ENCODE measurements around the gene CYP2B6.
"Not testable (repeated sequence)": the region's sequence is repeated elsewhere in the genome, so short reads cannot be mapped to it uniquely, and the experiment has no call there.

CYP2B6 gene

DNA sequence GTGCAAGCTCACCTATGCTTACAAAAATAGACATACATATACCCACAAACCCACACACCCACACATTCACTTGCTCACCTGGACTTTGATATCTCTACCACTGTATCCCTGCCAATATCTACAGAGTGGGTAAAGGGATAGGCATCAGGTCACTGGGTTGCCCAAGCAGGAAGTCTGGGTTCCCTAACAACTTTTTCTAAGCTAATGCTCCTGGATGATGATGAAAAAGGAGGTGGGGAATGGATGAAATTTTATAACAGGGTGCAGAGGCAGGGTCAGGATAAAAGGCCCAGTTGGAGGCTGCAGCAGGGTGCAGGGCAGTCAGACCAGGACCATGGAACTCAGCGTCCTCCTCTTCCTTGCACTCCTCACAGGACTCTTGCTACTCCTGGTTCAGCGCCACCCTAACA, at the start of gene CYP2B6:
CYP2B6 (plus strand) TSS at position 311 of the 410 bp plus-strand sequence; CDS start at position 335, 24 bp downstream.
- DNase-seq, result no peak

DNA sequence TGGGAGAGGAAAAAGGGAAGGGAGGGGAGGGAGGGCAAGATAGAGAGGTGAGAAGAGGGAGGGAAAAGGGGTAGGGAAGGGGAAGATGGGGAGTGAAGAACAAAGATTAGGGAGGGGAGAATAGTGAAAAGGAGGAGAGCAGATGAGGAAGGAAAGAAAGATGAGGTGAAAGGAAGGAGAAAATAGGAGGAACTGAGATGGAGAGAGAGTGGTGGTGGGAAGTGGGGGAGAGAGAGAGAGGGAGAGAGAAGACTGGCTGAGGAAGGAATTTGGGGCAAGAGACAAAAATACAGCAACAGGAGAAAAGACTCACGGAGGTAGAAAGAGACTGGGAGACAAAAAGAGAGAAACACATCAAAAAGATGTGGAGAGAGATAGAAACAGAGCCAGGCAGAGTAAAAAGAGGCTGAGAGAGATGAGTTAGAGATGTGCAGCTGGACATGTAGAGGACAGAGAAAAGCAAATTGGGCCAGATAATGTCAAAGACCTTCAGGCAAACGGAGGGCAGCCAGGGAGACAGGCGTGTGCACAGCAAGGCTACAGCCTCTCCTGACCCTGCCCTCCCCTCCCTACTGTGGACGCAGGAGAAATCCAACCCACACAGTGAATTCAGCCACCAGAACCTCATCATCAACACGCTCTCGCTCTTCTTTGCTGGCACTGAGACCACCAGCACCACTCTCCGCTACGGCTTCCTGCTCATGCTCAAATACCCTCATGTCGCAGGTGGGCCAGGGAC, 49.4 kb upstream of the CYP2B6 start:
- DNase-seq, result no peak

DNA sequence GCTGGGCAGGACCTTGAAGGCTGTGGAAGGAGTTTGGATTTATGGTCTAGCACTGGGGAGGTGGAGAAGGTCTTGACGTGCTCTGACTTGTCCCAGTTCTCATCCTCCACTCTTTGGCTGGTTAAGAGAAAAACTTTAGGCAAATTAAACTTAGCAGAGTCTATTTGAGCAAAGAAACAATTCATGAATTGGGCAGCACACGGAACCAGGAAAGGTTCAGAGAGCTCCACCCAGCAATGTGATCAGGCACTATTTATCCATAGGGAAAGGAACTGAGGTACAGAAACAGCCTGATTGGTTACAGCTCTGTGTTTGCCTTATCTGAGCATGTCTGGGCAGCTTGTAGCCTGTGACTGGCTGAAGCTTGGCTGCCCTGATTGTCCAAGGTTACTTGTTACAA, 45.4 kb upstream of the CYP2B6 start:
- no peak for DNase-seq

DNA sequence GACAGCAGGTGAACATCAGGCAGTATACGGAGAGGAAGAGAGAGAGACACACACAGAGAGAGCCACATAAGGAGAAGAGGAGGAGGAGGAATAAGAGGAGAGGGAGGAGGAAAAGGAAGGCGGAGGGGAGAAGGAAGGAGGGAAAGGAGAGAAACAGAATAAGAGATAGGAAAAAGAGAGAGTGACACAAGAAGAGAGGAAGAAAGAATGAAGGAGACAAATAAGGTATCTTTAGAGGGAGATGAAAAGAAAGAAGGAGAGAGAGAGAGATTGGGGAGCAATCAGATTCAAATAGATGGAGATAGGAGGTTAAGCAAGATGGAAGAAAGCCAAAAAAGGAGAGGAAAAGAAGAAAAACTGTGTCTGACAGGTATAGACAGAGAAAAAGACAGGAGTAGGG, 44.0 kb upstream of the CYP2B6 start:
- no peak for DNase-seq

DNA sequence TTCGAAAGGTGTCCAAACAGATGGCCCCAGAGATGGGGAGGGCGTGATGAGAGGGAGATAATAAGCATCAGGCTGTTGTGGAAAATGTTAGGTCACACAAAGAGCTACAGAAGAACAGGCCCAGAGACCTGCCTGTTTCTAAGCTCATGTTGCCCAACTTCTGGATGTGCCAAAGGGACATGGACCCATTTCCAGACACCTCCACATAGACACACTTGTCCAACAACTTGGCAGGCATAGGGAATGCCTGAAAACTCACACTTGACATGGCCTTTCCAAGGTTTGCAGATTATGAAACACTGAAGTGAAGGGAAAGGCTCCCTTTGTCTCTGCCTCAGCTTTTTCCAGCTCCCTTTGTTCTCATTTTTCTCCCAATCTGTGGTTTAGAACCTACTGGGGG, 43.5 kb upstream of the CYP2B6 start:
- no peak for DNase-seq

DNA sequence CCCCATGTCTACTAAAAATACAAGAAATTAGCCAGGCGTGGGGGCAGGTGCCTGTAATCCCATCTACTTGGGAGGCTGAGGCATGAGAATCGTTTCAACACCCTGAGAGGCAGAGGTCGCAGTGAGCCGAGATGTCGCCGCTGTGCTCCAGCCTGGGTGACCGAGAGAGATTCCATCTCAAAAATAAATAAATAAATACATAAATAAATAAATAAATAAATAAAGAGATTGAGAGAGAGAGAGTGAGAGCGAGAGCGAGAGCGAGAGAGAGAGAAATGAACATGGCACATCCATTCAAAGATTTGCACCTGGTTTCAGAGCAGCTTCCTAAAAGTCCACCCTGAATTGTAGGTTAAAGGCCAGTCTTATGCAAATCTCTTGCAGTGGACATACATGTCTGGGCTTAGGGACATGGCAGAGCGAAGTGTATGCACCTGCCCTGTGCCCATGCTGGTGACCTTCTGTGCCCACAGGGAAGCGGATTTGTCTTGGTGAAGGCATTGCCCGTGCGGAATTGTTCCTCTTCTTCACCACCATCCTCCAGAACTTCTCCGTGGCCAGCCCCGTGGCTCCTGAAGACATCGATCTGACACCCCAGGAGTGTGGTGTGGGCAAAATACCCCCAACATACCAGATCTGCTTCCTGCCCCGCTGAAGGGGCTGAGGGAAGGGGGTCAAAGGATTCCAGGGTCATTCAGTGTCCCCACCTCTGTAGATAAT, 42.3 kb upstream of the CYP2B6 start:
- no peak for DNase-seq

DNA sequence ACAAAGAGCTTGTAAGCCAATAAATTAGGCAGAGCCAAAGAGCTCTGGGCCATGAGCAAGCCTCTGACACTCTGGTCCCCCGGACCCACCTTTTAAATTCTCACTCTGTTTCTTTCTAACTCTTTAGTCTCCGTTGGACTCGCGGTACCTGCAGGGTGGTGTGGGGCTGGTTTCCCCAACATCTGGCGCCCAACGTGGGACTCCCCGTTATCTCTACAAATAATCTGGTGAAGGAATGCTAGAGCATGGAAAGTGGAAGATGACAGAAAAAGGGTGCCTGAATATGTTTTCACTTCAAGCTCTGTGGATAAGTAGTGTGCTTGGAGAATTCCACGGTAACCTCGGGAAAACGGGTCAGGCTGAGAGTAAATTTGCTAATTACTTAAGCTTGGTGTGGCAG, 36.5 kb upstream of the CYP2B6 start:
- no peak for DNase-seq

DNA sequence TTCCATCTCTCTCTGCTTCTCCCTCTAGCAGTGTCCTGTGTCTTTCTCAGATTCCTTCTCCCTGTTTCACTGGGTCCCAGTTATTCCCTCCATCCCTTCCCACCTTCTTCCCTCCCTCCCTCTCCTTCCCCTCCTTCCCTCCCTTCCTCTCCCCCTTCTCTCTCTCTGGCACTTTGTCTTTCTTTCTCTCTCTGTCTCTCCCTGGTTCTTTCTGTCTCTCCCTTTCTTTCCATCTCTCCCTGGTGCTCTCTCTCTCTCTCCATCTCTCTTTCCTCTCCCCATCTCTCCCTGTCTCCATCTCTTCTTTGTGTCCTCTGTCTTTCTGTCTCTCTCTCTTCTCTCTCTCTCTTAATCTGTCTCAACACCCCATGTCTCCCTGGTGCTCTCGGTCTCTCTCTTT, 31.7 kb upstream of the CYP2B6 start:
- no peak for DNase-seq

DNA sequence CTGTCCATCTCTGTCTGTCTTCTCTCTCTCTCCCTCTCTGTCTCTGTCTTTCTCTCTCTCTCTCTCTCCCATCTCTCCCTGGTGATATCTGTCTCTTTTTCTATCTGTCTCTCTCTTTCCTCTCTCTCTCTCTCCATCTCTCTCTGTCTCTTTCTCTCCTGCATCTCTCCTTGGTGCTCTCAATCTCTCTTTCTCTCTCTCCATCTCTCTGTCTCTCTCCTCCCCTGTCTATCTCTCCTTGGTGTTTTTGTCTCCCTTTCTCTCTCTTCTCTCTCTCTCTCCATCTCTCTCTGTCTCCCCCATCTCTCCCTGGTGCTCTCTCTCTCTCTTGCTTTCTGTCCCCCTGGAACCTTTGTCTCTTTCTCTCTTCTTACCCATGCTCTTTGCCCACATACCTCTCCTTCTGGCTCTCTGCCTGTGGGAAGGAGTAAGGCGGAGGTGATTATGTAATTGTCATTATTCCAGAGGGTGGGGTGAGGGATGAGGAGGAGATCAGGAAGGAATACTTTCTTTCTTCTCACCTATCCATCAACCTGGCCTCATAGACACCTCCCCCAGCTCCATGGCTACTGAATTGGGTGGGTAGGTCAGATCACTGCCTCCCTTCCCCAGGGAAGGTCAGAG, 30.9 kb upstream of the CYP2B6 start:
- DNase-seq, result no peak

DNA sequence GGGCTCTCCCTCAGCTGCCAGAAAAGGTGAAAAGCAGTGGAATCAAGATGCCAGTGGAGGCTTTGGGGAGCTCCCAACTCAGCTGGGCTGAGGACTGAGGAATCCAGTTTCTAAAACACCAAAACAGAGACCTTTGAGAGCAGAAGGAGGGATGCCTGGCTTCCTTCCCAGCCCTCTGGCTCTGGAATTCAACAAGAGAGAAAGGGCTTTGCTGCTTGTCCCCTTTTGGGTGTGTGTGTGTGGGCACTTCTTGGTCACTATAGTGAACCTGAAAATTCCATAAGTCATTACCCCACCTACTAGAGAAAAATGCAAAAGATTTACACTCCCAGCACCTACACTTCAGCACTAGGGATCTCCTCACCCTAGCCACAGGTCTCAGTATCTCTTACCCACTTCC, 30.3 kb upstream of the CYP2B6 start:
- no peak for DNase-seq

DNA sequence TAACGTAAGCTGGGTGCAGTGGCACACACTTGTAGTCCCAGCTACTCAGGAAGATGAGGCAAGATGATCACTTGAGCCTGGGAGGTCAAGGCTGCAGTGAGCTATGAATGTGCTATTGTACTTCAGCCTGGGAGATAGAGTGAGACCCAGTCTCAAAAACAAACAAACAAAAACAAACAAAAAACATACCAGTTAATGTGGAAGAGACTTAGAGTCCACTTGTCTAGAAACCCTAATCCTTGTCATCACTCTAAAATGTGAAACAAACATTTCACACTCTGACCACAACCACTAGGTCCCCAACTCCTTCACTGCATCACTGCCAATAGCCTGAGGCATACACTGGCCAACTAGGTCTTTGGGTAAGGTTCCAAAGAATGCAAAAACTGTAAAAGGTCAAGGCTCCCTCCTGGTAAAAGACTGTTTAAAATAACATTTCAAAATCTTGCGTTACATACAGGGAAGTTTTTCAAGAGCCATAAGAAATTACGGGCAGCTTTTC, 28.6 kb upstream of the CYP2B6 start:
- DNase-seq, result no peak

DNA sequence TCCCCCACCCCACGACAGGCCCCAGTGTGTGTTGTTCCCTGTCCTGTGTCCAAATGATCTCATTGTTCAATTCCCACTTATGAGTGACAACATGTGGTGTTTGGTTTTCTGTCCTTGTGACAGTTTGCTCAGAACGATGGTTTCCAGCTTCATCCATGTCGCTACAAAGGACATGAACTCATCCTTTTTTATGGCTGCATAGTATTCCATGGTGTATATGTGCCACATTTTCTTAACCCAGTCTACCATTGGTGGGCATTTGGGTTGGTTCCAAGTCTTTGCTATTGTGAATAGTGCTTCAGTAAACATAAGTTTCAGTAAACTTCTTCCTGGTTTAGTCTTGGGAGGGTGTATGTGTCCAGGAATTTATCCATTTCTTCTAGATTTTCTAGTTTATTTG, 26.7 kb upstream of the CYP2B6 start:
- DNase-seq, result not testable (repeated sequence)

DNA sequence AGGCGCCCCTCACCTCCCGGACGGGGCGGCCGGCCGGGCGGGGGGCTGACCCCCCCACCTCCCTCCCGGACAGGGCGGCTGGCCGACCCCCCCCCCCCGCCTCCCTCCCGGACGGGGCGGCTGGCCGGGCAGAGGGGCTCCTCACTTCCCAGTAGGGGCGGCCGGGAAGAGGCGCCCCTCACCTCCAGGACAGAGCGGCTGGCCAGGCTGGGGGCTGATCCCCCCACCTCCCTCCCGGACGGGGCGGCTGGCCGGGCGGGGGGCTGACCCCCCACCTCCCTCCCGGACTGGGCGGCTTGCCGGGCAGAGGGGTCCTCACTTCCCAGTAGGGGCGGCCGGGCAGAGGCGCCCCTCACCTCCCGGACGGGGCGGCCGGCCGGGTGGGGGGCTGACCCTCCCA, 25.7 kb upstream of the CYP2B6 start:
- DNase-seq, result not testable (repeated sequence)

DNA sequence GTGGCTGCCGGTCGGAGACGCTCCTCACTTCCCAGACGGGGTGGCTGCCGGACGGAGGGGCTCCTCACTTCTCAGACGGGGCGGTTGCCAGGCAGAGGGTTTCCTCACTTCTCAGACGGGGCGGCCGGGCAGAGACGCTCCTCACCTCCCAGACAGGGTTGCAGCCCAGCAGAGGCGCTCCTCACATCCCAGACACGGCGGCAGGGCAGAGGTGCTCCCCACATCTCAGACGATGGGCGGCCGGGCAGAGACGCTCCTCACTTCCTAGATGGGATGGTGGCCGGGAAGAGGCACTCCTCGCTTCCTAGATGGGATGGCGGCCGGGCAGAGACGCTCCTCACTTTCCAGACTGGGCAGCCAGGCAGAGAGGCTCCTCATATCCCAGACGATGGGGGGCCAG, 24.5 kb upstream of the CYP2B6 start:
- DNase-seq, result not testable (repeated sequence)

DNA sequence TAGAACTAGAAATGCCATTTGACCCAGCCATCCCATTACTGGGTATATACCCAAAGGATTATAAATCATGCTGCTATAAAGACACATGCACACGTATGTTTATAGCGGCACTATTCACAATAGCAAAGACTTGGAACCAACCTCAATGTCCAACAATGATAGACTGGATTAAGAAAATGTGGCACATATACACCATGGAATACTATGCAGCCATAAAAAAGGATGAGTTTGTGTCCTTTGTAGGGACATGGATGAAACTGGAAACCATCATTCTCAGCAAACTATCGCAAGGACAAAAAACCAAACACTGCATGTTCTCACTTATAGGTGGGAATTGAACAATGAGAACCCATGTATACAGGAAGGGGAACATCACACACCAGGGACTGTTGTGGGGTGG, 23.0 kb upstream of the CYP2B6 start:
- not testable (repeated sequence) for DNase-seq

DNA sequence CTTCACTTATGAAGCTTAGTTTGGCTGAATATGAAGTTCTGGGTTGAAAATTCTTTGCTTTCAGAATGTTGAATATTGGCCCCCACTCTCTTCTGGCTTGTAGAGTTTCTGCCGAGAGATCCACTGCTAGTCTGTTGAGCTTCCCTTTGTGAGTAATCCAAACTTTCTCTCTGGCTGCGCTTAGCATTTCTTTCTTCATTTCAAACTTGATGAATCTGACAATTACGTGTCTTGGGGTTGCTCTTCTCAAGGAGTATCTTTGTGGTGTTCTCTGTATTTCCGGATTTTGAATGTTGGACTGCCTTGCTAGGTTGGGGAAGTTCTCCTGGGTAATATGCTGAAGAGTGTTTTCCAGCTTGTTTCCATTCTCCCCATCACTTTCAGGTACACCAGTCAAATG, 21.4 kb upstream of the CYP2B6 start:
- DNase-seq, result not testable (repeated sequence)

DNA sequence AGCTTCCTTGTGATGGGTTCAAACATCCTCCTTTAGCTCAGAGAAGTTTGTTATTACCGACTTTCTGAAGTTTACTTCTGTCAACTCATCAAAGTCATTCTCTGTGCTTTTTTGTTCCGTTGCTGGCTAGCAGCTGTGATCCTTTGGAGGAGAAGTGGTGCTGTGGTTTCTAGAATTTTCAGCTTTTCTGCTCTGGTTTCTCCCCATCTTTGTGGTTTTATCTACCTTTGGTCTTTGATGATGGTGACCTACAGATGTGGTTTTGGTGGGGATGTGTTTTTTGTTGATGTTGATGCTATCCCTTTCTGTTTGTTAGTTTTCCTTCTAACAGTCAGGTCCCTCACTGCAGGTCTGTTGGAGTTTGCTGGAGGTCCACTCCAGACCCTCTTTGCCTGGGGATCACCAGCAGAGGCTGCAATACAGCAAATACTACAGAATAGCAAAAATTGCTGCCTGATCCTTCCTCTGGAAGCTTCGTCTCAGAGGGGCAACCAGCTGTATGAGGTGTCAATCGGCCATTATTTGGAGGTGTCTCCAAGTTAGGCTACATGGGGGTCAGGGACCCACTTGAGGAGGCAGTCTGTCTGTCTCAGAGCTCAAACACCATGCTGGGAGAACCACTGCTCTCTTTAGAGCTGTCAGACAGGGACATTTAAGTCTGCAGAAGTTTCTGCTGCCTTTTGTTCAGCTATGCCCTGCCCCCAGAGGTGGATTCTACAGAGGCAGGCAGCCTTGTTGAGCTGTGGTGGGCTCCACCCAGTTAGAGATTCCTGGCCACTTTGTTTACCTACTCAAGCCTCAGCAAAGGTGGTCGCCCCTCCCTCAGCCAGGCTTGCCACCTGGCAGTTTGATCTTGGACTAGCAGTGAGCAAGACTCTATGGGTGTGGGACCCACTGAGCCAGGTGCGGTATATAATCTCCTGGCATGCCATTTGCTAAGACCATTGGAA, 20.4 kb upstream of the CYP2B6 start:
- not testable (repeated sequence) for DNase-seq

DNA sequence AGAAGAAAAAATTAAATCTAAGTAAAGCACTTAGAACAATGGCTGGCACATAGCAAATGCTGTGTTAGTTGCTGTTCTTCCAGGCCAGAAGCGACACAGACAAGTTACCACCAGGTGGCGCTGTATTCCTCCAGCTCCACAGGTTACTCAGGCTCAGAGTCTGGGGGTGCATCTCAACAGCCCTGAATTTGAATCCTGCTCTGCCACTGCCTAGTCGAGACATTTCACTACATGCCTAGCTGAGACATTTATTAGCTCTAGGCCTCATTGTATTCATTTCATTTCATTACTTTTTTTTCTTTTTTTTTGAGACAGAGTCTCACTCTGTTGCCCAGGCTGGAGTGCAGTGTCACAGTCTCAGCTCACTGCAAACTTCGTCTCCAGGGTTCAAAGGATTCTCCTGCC, 16.4 kb upstream of the CYP2B6 start:
- DNase-seq, result no peak

DNA sequence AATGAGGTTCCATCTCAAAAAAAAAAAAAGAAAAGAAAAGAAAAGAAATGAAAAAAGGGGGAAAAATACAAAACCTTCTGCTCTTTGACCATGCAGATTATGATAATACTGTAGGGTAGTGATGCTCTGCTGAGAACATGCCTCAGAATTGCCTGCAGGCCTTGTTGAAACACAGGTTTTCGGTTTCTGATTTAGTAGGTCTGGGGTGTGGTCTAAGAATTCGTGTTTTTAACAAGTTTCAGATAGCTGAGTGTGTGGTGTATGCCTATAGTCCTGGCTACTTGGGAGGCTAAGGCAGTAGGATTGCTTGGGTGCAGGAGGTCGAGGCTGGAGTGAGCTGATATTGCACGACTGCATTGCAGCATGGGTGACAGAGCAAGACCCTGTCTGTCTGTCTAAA, 14.9 kb upstream of the CYP2B6 start:
- no peak for DNase-seq

DNA sequence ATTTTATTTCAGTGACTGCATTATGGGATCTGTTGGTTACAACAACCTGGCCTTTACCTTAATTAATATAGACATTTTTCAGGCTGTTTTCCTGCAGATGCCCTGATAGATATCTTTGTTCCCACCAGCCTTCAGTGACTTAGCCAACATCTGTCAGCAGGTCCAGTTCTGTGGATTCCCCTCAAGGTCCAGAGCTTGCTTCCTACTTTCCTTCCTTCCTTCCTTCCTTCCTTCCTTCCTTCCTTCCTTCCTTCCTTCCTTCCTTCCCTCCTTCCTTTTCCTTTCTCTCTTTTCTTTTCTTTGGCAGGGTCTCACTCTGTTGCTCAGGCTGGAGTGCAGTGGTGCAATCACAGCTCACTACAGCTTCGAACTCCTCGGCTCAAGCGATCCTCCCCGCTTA, 14.4 kb upstream of the CYP2B6 start:
- no peak for DNase-seq

DNA sequence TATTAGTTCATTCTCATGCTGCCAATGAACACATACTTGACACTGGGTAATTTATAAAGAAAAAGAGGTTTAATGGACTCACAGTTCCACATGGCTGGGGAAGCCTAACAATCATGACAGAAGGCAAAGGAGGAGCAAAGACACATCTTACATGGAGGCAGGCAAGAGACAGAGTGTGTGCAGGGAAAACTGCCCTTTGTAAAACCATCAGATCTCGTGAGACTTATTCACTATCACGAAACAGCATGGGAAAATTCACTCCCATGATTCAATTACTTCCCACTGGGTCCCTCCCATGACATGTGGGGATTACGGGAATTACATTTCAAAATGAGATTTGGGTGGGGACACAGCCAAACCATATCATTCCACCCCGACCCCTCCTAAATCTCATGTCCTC, 11.3 kb upstream of the CYP2B6 start:
- DNase-seq, result not testable (repeated sequence)

DNA sequence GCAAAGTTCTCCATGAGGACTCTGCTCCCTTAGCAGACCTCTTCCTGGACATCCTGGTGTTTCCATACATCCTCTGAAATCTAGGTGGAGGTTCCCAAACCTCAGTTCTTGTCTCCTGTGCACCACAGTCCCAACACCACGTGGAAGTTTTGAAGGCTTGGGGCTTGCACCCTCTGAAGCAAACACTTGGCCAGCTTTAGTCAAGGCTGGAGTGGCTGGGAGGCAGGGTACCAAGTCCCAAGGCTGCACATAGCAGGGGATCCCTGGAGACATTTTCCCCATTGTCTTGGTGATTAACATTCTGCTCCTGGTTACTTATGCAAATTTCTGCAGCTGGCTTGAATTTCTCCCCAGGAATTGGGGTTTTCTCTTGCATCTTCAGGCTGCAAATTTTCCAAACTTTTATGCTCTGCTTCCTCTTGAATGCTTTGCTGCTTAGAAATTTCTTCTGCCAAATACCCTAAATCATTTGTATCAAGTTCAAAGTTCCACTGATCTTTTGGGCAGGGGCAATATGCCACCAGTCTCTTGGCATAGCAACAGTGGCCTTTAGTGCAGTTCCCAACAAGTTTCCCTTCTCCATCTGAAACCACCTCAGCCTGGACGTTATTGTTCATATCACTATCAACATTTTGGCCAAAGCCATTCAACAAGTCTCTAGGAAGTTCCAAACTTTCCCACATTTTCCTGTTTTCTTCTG, 10.2 kb upstream of the CYP2B6 start:
- not testable (repeated sequence) for DNase-seq

Data from NCI-H2107 (cell line).